ENCODE data around the gene ATP6V1B1.

DNA sequence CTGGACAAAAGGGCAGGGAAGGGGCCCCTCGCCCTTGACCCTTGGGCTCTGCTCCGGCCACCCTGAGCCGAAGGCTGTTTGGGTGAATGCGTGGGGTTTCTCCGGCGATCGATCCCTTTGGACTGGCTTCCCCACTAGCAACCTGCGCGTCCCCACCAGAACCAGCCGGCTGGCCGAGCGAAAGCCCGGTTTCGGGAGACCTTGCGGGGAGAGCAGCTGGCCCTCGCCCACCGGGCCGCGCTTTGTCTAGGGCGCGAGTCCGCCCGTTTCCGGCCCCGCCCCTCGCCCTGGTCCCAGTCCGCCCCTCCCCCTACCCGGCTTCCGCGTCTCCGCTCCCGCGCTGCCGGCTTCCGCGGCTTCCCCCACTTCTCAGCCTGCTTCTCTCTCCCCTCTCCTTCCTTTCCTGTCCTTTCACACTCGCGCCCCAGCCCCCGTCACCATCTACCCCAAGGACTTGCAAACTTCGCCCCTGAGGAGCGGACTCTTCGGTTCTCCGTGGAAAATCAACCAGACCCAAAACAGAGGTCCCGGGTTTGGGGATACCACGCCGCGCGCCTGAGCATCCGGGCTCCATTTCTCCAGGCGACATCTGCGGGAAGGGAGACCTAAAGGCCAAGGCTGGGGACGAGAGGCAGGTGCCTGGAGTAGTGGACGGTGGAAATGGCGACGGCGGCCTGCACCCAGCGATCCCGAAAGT, 48.0 kb upstream of the ATP6V1B1 start:
- no peak for TF ChIP-seq CTCF (conservative IDR thresholded peaks at IDR 0.05; ENCODE audit: low read length)
- TF ChIP-seq EZH2phosphoT487 (IDR thresholded peaks at IDR 0.05; ENCODE audit: borderline replicate concordance): no peak

Data from Loucy (cell line).